GM23338 (cell line): ENCODE measurements around the gene ROCK1. TPM values are rescaled to one million over a fixed set of nuclear protein-coding genes. Genes with fewer than 3 reads are reported as not detected.

Source experiments
- ATAC-seq: fragments of 200-7000 bp; cut with Tn5 transposase; 3 replicates; pipeline ENCODE4 v1.9.1; 2020
- DNase-seq: peaks from one replicate; pipeline ENCODE4 v3.0.0-alpha.2; 2015; ENCODE audit warnings: low spot score
- H2AFZ ChIP-seq: fragments of 200-600 bp; sonication (generic); 2 replicates; pipeline ENCODE4 v1.8.0; 2016; ENCODE audit warnings: antibody characterized with exemption, mild to moderate bottlenecking, moderate library complexity
- H3F3A ChIP-seq: fragments of 200-600 bp; sonication (generic); replicated peaks from 2 replicates; pipeline ENCODE4 v1.8.0; 2017; ENCODE audit warnings: antibody characterized with exemption, mixed run types, low read depth
- H3K27ac ChIP-seq: fragments of 200-600 bp; sonication (generic); 2 replicates; pipeline ENCODE4 v1.6.1; 2016; ENCODE audit warnings: low read depth
- H3K27me3 ChIP-seq: fragments of 200-600 bp; sonication (generic); 2 replicates; pipeline ENCODE4 v1.8.0; 2016; ENCODE audit warnings: mild to moderate bottlenecking, mixed run types, moderate library complexity; ENCODE audit not compliant: insufficient read depth
- H3K36me3 ChIP-seq: fragments of 200-600 bp; sonication (generic); 2 replicates; pipeline ENCODE4 v1.8.0; 2016; ENCODE audit warnings: mild to moderate bottlenecking; ENCODE audit not compliant: insufficient read depth
- H3K4me1 ChIP-seq: fragments of 200-600 bp; sonication (generic); 2 replicates; pipeline ENCODE4 v1.8.0; 2016; ENCODE audit warnings: mild to moderate bottlenecking, moderate library complexity; ENCODE audit not compliant: insufficient read depth
- H3K4me2 ChIP-seq: fragments of 200-600 bp; sonication (generic); 2 replicates; pipeline ENCODE4 v1.7.1; 2017; ENCODE audit warnings: mixed run types
- H3K4me3 ChIP-seq: fragments of 200-600 bp; sonication (generic); 2 replicates; pipeline ENCODE4 v1.6.1; 2016; ENCODE audit warnings: mixed run types
- H3K79me2 ChIP-seq: fragments of 200-600 bp; sonication (generic); replicated peaks from 2 replicates; pipeline ENCODE4 v1.8.0; 2017; ENCODE audit warnings: mild to moderate bottlenecking; ENCODE audit not compliant: insufficient read depth
- H3K9me2 ChIP-seq: fragments of 200-600 bp; sonication (generic); 2 replicates; pipeline ENCODE4 v1.8.0; 2017; ENCODE audit not compliant: insufficient read depth
- H4K20me1 ChIP-seq: fragments of 200-600 bp; sonication (generic); replicated peaks from 2 replicates; pipeline ENCODE4 v1.8.0; 2017; ENCODE audit warnings: mild to moderate bottlenecking; ENCODE audit not compliant: insufficient read depth
- H3K27ac Mint-ChIP-seq: 2 replicates; pipeline ENCODE4 v1.8.0; 2020; ENCODE audit warnings: inconsistent platforms, mild to moderate bottlenecking, moderate library complexity, mixed read lengths
- H3K27me3 Mint-ChIP-seq: 3 replicates; pipeline ENCODE4 v1.8.0; 2022; ENCODE audit warnings: low read depth, mild to moderate bottlenecking, moderate library complexity, mixed read lengths, inconsistent platforms; ENCODE audit not compliant: insufficient read depth, poor library complexity
- H3K36me3 Mint-ChIP-seq: 3 replicates; pipeline ENCODE4 v1.8.0; 2021; ENCODE audit warnings: low read depth, mild to moderate bottlenecking, inconsistent platforms, moderate library complexity, mixed read lengths
- H3K4me1 Mint-ChIP-seq: 3 replicates; pipeline ENCODE4 v1.8.0; 2020; ENCODE audit warnings: mild to moderate bottlenecking, inconsistent platforms, mixed read lengths
- H3K4me3 Mint-ChIP-seq: 3 replicates; pipeline ENCODE4 v1.8.0; 2021; ENCODE audit warnings: moderate library complexity, mild to moderate bottlenecking, inconsistent platforms, mixed read lengths
- H3K9me3 Mint-ChIP-seq: 3 replicates; pipeline ENCODE4 v1.8.0; 2020; ENCODE audit warnings: moderate library complexity, mild to moderate bottlenecking, inconsistent platforms, mixed read lengths
- CREB1 ChIP-seq: fragments of 250-450 bp; sonication (Bioruptor Pico); IDR thresholded peaks from 2 replicates; pipeline ENCODE4 v1.5.0; 2020; ENCODE audit warnings: low read depth, mild to moderate bottlenecking, moderate library complexity
- CTCF ChIP-seq, 2 experiments: fragments of 200-600 bp in 1 of 2; sonication (generic) in 1 of 2; conservative IDR thresholded peaks; 2 replicates each; pipeline versions ENCODE4 v1.5.1 to v1.6.1; 2016 to 2017; ENCODE audit warnings: antibody characterized with exemption in 2 of 2, low read depth in 2 of 2, mild to moderate bottlenecking in 2 of 2, moderate library complexity in 1 of 2
- ETS1 ChIP-seq: IDR thresholded peaks from 2 replicates; pipeline ENCODE4 v1.6.1; 2016; ENCODE audit warnings: antibody characterized with exemption
- EZH2phosphoT487 ChIP-seq: fragments of 200-600 bp; sonication (generic); IDR thresholded peaks from one replicate; pipeline ENCODE4 v1.8.1; 2018; ENCODE audit warnings: antibody characterized with exemption; ENCODE audit not compliant: unreplicated experiment
- JUNB ChIP-seq: IDR thresholded peaks from one replicate; pipeline ENCODE4 v1.6.1; 2016; ENCODE audit warnings: antibody characterized with exemption; ENCODE audit not compliant: unreplicated experiment
- POLR2AphosphoS5 ChIP-seq: IDR thresholded peaks from 2 replicates; pipeline ENCODE4 v1.6.1; 2016; ENCODE audit warnings: antibody characterized with exemption, low read depth
- REST ChIP-seq: IDR thresholded peaks from one replicate; pipeline ENCODE4 v1.6.1; 2018; ENCODE audit warnings: antibody characterized with exemption; ENCODE audit not compliant: unreplicated experiment
- ZNF331 ChIP-seq: fragments of 250-450 bp; sonication (Bioruptor Pico); IDR thresholded peaks from 2 replicates; pipeline ENCODE4 v1.5.0; 2020; ENCODE audit warnings: low read depth, mild to moderate bottlenecking, moderate library complexity
- ZNF462 ChIP-seq: fragments of 250-450 bp; sonication (Bioruptor Pico); IDR thresholded peaks from 2 replicates; pipeline ENCODE4 v1.5.0; 2020; ENCODE audit warnings: mild to moderate bottlenecking, moderate library complexity
- polyA plus RNA-seq: library from polyadenylated mRNA; unstranded; fragments of >200 nt; fragmentation: Nextera tagmentation; extraction: Ambion mirVana; gene quantifications from 2 replicates; pipeline ENCODE4 v1.2.1, GENCODE V29; 2016
- total RNA-seq: library from RNA; depleted of rRNA; stranded (reverse); fragments of >200 nt; shearing (Covaris generic); gene quantifications from 2 replicates; pipeline ENCODE4 v1.2.3, GENCODE V29; 2014

The ROCK1 gene
- total and polyA plus RNA-seq, 2 experiments from 2014 or later: 37.2 to 42.8 TPM

- Histone ChIP-seq H2AFZ (no peak overlapping the region), H3K79me2 (peaks cover 43% of the 10 kb centered on the region), H3K4me2 (no peak overlapping the region), H3K36me3 (no peaks in the 10 kb centered on the region), H3K27ac (no peak overlapping the region), H3K4me3 (no peak overlapping the region), H4K20me1 (peaks cover 15% of the 10 kb centered on the region; the same call in 1 of the 2 replicates), H3K9me2 (no peaks in the 10 kb centered on the region), H3F3A (no peaks in the 10 kb centered on the region), H3K4me1 (no peaks in the 10 kb centered on the region), H3K27me3 (no peaks in the 10 kb centered on the region)
- Mint-ChIP-seq H3K27ac (no peak overlapping the region), H3K36me3 (no peaks in the 10 kb centered on the region), H3K4me3 (no peak overlapping the region), H3K4me1 (peaks cover 5% of the 10 kb centered on the region; the same call in 2 of the 3 replicates), H3K9me3 (no peaks in the 10 kb centered on the region), H3K27me3 (no peaks in the 10 kb centered on the region)
- no peak for ATAC-seq
- no peak for TF ChIP-seq JUNB
- TF ChIP-seq ZNF331 (CRISPR knock-in tag): no peak
- no peak for TF ChIP-seq REST
- no peak for TF ChIP-seq POLR2AphosphoS5
- no peak for TF ChIP-seq CREB1 (CRISPR knock-in tag)
- DNase-seq: no peak
These were observed 42.1 kb downstream of the ROCK1 start for GRCh38 chr18:21069468-21069867.

GRCh38 chr18:21064347-21064746 lies 47.3 kb downstream of the ROCK1 start:
- Histone ChIP-seq H3K4me2 (no peak overlapping the region), H3K4me3 (no peak overlapping the region), H3K27me3 (no peaks in the 10 kb centered on the region), H3K27ac (no peak overlapping the region), H3K79me2 (peaks cover 13% of the 10 kb centered on the region), H3K4me1 (no peaks in the 10 kb centered on the region), H3K36me3 (no peaks in the 10 kb centered on the region), H2AFZ (no peak overlapping the region), H3K9me2 (no peaks in the 10 kb centered on the region), H4K20me1 (0 out of 2 replicates have a peak, but pooled peaks cover 5% of the 10 kb centered on the region), H3F3A (no peaks in the 10 kb centered on the region)
- H3K4me3 Mint-ChIP-seq: no peak overlapping the region
- H3K9me3 Mint-ChIP-seq: no peaks in the 10 kb centered on the region
- H3K4me1 Mint-ChIP-seq: peaks cover 3% of the 10 kb centered on the region
- H3K27ac Mint-ChIP-seq: no peak overlapping the region
- DNase-seq: no peak
- ATAC-seq: no peak
- no peaks in the 10 kb centered on the region for H3K36me3 Mint-ChIP-seq
- no peaks in the 10 kb centered on the region for H3K27me3 Mint-ChIP-seq
- TF ChIP-seq ZNF462 (no peak), JUNB (no peak), ETS1 (no peak), CTCF (conservative IDR thresholded peaks at IDR 0.05; ENCODE audit: low read depth in 2 of 2) (no peak), EZH2phosphoT487 (no peak)
